Osteocyte (in vitro differentiated cells): Measurements from ENCODE around the gene UTF1. TPM values are rescaled to one million over a fixed set of nuclear protein-coding genes. Genes with fewer than 3 reads are reported as not detected.

Experiments
- DNase-seq: peaks from one replicate; pipeline ENCODE4 v3.0.0; 2021; ENCODE audit warnings: mixed read lengths; ENCODE audit not compliant: unreplicated experiment; ENCODE audit errors: extremely low spot score
- H3K27ac Mint-ChIP-seq: one replicate; pipeline ENCODE4 v1.8.0; 2021; ENCODE audit warnings: mild to moderate bottlenecking, mixed read lengths; ENCODE audit not compliant: unreplicated experiment
- H3K27me3 Mint-ChIP-seq: one replicate; pipeline ENCODE4 v1.8.0; 2021; ENCODE audit warnings: mixed read lengths; ENCODE audit not compliant: unreplicated experiment
- H3K36me3 Mint-ChIP-seq: one replicate; pipeline ENCODE4 v1.8.0; 2021; ENCODE audit warnings: mixed read lengths; ENCODE audit not compliant: unreplicated experiment
- H3K4me1 Mint-ChIP-seq: one replicate; pipeline ENCODE4 v1.8.0; 2021; ENCODE audit warnings: mixed read lengths; ENCODE audit not compliant: unreplicated experiment
- H3K4me3 Mint-ChIP-seq: one replicate; pipeline ENCODE4 v1.8.0; 2021; ENCODE audit warnings: mild to moderate bottlenecking, moderate library complexity, mixed read lengths; ENCODE audit not compliant: unreplicated experiment
- H3K9me3 Mint-ChIP-seq: one replicate; pipeline ENCODE4 v1.8.0; 2021; ENCODE audit warnings: mixed read lengths; ENCODE audit not compliant: unreplicated experiment
- total RNA-seq: library from RNA; stranded (reverse); gene quantifications from 2 replicates; pipeline ENCODE4 v1.2.1, GENCODE V29; 2021
- TF ChIP-seq, protein P1 (sequence below): fragments of 200-600 bp; sonication (generic); IDR thresholded peaks from 2 replicates; pipeline ENCODE4 v1.5.0; 2021; ENCODE audit warnings: antibody characterized with exemption, mild to moderate bottlenecking, moderate library complexity

UTF1 gene
- total RNA-seq, 1 donor from 2014 or later = not detected

- H3K36me3 Mint-ChIP-seq = no peaks in the 10 kb centered on the region
- no peak for DNase-seq
- no peaks in the 10 kb centered on the region for H3K27me3 Mint-ChIP-seq
- H3K4me1 Mint-ChIP-seq = peaks cover 7% of the 10 kb centered on the region
- H3K9me3 Mint-ChIP-seq = no peaks in the 10 kb centered on the region
- TF ChIP-seq, protein P1, sequence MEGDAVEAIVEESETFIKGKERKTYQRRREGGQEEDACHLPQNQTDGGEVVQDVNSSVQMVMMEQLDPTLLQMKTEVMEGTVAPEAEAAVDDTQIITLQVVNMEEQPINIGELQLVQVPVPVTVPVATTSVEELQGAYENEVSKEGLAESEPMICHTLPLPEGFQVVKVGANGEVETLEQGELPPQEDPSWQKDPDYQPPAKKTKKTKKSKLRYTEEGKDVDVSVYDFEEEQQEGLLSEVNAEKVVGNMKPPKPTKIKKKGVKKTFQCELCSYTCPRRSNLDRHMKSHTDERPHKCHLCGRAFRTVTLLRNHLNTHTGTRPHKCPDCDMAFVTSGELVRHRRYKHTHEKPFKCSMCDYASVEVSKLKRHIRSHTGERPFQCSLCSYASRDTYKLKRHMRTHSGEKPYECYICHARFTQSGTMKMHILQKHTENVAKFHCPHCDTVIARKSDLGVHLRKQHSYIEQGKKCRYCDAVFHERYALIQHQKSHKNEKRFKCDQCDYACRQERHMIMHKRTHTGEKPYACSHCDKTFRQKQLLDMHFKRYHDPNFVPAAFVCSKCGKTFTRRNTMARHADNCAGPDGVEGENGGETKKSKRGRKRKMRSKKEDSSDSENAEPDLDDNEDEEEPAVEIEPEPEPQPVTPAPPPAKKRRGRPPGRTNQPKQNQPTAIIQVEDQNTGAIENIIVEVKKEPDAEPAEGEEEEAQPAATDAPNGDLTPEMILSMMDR = no peak
- H3K4me3 Mint-ChIP-seq = no peak overlapping the region
- no peak overlapping the region for H3K27ac Mint-ChIP-seq
These were observed 36.2 kb downstream of the UTF1 start for GRCh38 chr10:133266056-133266795.

- no peaks in the 10 kb centered on the region for H3K9me3 Mint-ChIP-seq
- no peak overlapping the region for H3K4me3 Mint-ChIP-seq
- TF ChIP-seq, protein P1 = no peak
- H3K27ac Mint-ChIP-seq = no peak overlapping the region
- H3K27me3 Mint-ChIP-seq = no peaks in the 10 kb centered on the region
- H3K4me1 Mint-ChIP-seq = peaks cover 4% of the 10 kb centered on the region
- DNase-seq = no peak
- H3K36me3 Mint-ChIP-seq = no peaks in the 10 kb centered on the region
These were observed 37.3 kb downstream of the UTF1 start for GRCh38 chr10:133267293-133267692.

GRCh38 chr10:133267829-133268228 is 37.8 kb downstream of the UTF1 start:
- Mint-ChIP-seq H3K4me3 (no peak overlapping the region), H3K9me3 (no peaks in the 10 kb centered on the region), H3K36me3 (no peaks in the 10 kb centered on the region), H3K4me1 (peaks cover 2% of the 10 kb centered on the region), H3K27ac (no peak overlapping the region), H3K27me3 (no peaks in the 10 kb centered on the region)
- TF ChIP-seq, protein P1 = no peak
- DNase-seq = no peak

GRCh38 chr10:133268532-133268931 is 38.5 kb downstream of the UTF1 start:
- Mint-ChIP-seq H3K4me3 (no peak overlapping the region), H3K27ac (no peak overlapping the region), H3K4me1 (peaks cover 2% of the 10 kb centered on the region), H3K9me3 (no peaks in the 10 kb centered on the region), H3K27me3 (no peaks in the 10 kb centered on the region), H3K36me3 (no peaks in the 10 kb centered on the region)
- TF ChIP-seq, protein P1 = no peak
- DNase-seq = no peak

- H3K27me3 Mint-ChIP-seq = no peaks in the 10 kb centered on the region
- no peaks in the 10 kb centered on the region for H3K9me3 Mint-ChIP-seq
- no peak overlapping the region for H3K4me3 Mint-ChIP-seq
- H3K36me3 Mint-ChIP-seq = no peaks in the 10 kb centered on the region
- no peak for DNase-seq
- TF ChIP-seq, protein P1 = no peak
- peaks cover 1% of the 10 kb centered on the region for H3K4me1 Mint-ChIP-seq
- H3K27ac Mint-ChIP-seq = no peak overlapping the region
These were observed 39.4 kb downstream of the UTF1 start for GRCh38 chr10:133269367-133269766.
